ENCODE results near the gene BMP3. TPM values are rescaled to one million over a fixed set of nuclear protein-coding genes. Genes with fewer than 3 reads are reported as not detected.

BMP3 gene
- total RNA-seq, 1 experiment from 2014 or later: not detected

GRCh38 chr4:81039351-81039972, 9.0 kb downstream of the BMP3 start:
- Histone ChIP-seq H3K36me3 (ENCODE audit: control insufficient read depth, insufficient read depth, low read length) (no peaks in the 10 kb centered on the region), H3K27me3 (replicated peaks; ENCODE audit: control insufficient read depth, insufficient read depth, low read length) (no peaks in the 10 kb centered on the region), H3K4me3 (ENCODE audit: low read depth, low read length) (no peak overlapping the region), H3K4me1 (no peaks in the 10 kb centered on the region), H3K9me3 (no peaks in the 10 kb centered on the region)
- no peak for TF ChIP-seq CTCF (IDR thresholded peaks at IDR 0.05; ENCODE audit: insufficient read depth in 1 of 2, low read depth in 1 of 2, low read length in 1 of 2, severe bottlenecking in 1 of 2, unreplicated experiment in 1 of 2)
- H3K9me3 Mint-ChIP-seq (ENCODE audit: unreplicated experiment): no peaks in the 10 kb centered on the region
- no peak overlapping the region for H3K27ac Mint-ChIP-seq (ENCODE audit: unreplicated experiment)
- POLR2A ChIA-PET: no interaction called here
- no peak for DNase-seq
- no peaks in the 10 kb centered on the region for H3K4me1 Mint-ChIP-seq (ENCODE audit: low read depth, unreplicated experiment)
- no peaks in the 10 kb centered on the region for H3K36me3 Mint-ChIP-seq (ENCODE audit: insufficient read depth, unreplicated experiment)
- no TSS peak for BruUV-seq (replicated peaks)
- H3K27me3 Mint-ChIP-seq (ENCODE audit: insufficient read depth, unreplicated experiment): peaks cover 2% of the 10 kb centered on the region
- intact Hi-C loops (cut with micrococcal nuclease; ENCODE audit: unreplicated experiment): no loop called here
- CTCF ChIA-PET: interaction anchor here (0.9 to 1.0 kb wide), 2 partner anchors 50 to 676 kb away, joined by 3 to 5 read pairs; no protein-coding TSS in a partner anchor
- no peak overlapping the region for H3K4me3 Mint-ChIP-seq (ENCODE audit: unreplicated experiment)

- no TSS peak for BruUV-seq (replicated peaks)
- H3K4me1 ChIP-seq: no peaks in the 10 kb centered on the region
- peak in 1 of 2 experiments; percentile 20 for DNase-seq
- no peaks in the 10 kb centered on the region for H3K27me3 ChIP-seq (replicated peaks; ENCODE audit: control insufficient read depth, insufficient read depth, low read length)
- peak; percentile 39 to 55 for TF ChIP-seq CTCF (IDR thresholded peaks at IDR 0.05; ENCODE audit: insufficient read depth in 1 of 2, low read depth in 1 of 2, low read length in 1 of 2, severe bottlenecking in 1 of 2, unreplicated experiment in 1 of 2)
- Mint-ChIP-seq H3K4me3 (ENCODE audit: unreplicated experiment) (no peak overlapping the region), H3K27me3 (ENCODE audit: insufficient read depth, unreplicated experiment) (peaks cover 2% of the 10 kb centered on the region), H3K4me1 (ENCODE audit: low read depth, unreplicated experiment) (no peaks in the 10 kb centered on the region), H3K27ac (ENCODE audit: unreplicated experiment) (no peak overlapping the region), H3K36me3 (ENCODE audit: insufficient read depth, unreplicated experiment) (no peaks in the 10 kb centered on the region), H3K9me3 (ENCODE audit: unreplicated experiment) (no peaks in the 10 kb centered on the region)
- ChIA-PET CTCF (interaction anchor here (0.9 to 1.0 kb wide), 2 partner anchors 50 to 677 kb away, joined by 3 to 5 read pairs; no protein-coding TSS in a partner anchor), POLR2A (no interaction called here)
- H3K4me3 ChIP-seq (ENCODE audit: low read depth, low read length): no peak overlapping the region
- H3K36me3 ChIP-seq (ENCODE audit: control insufficient read depth, insufficient read depth, low read length): no peaks in the 10 kb centered on the region
- intact Hi-C loops (cut with micrococcal nuclease; ENCODE audit: unreplicated experiment): loop anchor here (1.0 to 2.0 kb wide), 4 partner anchors 421 to 838 kb away; no protein-coding TSS in a partner anchor
- H3K9me3 ChIP-seq: no peaks in the 10 kb centered on the region
These were observed 9.6 kb downstream of the BMP3 start for GRCh38 chr4:81040012-81040659.

- Mint-ChIP-seq H3K27ac (ENCODE audit: unreplicated experiment) (no peak overlapping the region), H3K9me3 (ENCODE audit: unreplicated experiment) (no peaks in the 10 kb centered on the region), H3K27me3 (ENCODE audit: insufficient read depth, unreplicated experiment) (peaks cover 2% of the 10 kb centered on the region), H3K36me3 (ENCODE audit: insufficient read depth, unreplicated experiment) (no peaks in the 10 kb centered on the region), H3K4me3 (ENCODE audit: unreplicated experiment) (no peak overlapping the region), H3K4me1 (ENCODE audit: low read depth, unreplicated experiment) (no peaks in the 10 kb centered on the region)
- Histone ChIP-seq H3K9me3 (no peaks in the 10 kb centered on the region), H3K4me3 (ENCODE audit: low read depth, low read length) (no peak overlapping the region), H3K4me1 (no peaks in the 10 kb centered on the region), H3K36me3 (ENCODE audit: control insufficient read depth, insufficient read depth, low read length) (no peaks in the 10 kb centered on the region), H3K27me3 (replicated peaks; ENCODE audit: control insufficient read depth, insufficient read depth, low read length) (no peaks in the 10 kb centered on the region; the same call in 1 of the 2 replicates)
- CTCF ChIA-PET: no interaction called here
- POLR2A ChIA-PET: no interaction called here
- no peak for DNase-seq
- no peak for TF ChIP-seq CTCF (IDR thresholded peaks at IDR 0.05; ENCODE audit: insufficient read depth in 1 of 2, low read depth in 1 of 2, low read length in 1 of 2, severe bottlenecking in 1 of 2, unreplicated experiment in 1 of 2)
- BruUV-seq (replicated peaks): no TSS peak
- intact Hi-C loops (cut with micrococcal nuclease; ENCODE audit: unreplicated experiment): no loop called here
These were observed 12.3 kb downstream of the BMP3 start for GRCh38 chr4:81042578-81043365.
